ENCODE measurements around the gene DNAH14.

The DNAH14 gene

GRCh38 chr1:225441314-225442122 is 512.0 kb downstream of the DNAH14 start:
- no peak for FAIRE-seq
- DNase-seq (ENCODE audit: insufficient read length, low spot score) = no peak

- DNase-seq (ENCODE audit: insufficient read length, low spot score) (no peak), FAIRE-seq (no peak)
Measured at GRCh38 chr1:225442123-225442505, 512.6 kb downstream of the DNAH14 start.

GRCh38 chr1:225445639-225446594 is 516.4 kb downstream of the DNAH14 start:
- no peak for FAIRE-seq
- DNase-seq (ENCODE audit: insufficient read length, low spot score) = no peak

GRCh38 chr1:225446595-225446960 is 517.1 kb downstream of the DNAH14 start:
- FAIRE-seq (no peak), DNase-seq (ENCODE audit: insufficient read length, low spot score) (no peak)

- no peak for FAIRE-seq
- DNase-seq (ENCODE audit: insufficient read length, low spot score) = no peak
Measured at GRCh38 chr1:225446981-225447615, 517.6 kb downstream of the DNAH14 start.

- no peak for FAIRE-seq
- DNase-seq (ENCODE audit: insufficient read length, low spot score) = no peak
Measured at GRCh38 chr1:225447650-225448089, 518.2 kb downstream of the DNAH14 start.

- no peak for FAIRE-seq
- DNase-seq (ENCODE audit: insufficient read length, low spot score) = no peak
Measured at GRCh38 chr1:225448146-225448805, 518.8 kb downstream of the DNAH14 start.

Measured in HTR-8/SVneo (cell line).